Measurements from ENCODE around the gene ARL6IP6. TPM values are rescaled to one million over a fixed set of nuclear protein-coding genes. Genes with fewer than 3 reads are reported as not detected.

The ARL6IP6 gene
- polyA plus RNA-seq, 4 donors, result 52.7 to 76.0 (median 57.4) TPM

DNA sequence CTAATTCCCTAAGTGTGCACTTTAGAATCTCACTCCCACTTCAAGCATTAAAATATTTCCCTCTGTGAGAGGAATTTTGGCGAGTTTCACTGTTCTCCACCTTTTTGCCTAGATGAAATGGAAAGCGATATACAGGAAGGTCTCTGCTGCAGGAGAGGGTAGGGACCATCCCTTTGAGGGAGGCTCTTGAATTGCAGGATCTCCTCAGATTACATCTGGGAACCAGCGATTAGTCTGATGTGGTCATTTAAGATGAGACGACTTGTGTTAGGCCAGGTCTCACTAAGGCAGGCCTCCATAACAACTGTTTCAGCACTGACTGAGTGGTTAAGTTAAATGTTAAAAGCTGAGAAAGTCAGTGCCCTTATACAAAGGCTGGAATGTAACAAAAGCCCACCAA lies 74.6 kb downstream of the ARL6IP6 start:
- DNase-seq (ENCODE audit: low read depth in 4 of 4, low spot score in 3 of 4), result no peak

DNA sequence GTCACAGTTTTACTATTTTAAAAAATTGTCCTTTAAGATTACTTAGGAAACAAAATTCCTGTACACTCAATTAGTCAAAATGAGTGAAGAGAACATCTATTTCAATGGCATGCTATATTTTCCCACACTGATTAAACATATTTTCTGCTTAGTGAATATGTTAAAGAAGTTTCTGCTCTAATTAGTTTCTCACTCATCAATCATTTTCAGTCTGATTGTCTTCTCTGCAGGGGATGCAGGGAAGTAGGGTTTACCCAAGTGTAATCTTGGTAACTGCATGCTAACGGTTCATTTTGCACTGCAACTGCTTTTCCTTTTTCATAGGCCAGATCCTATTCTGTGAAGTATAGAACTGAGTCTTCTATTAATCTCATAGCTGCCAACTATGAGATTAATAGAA lies 78.5 kb downstream of the ARL6IP6 start:
- DNase-seq (ENCODE audit: low read depth in 4 of 4, low spot score in 3 of 4), result no peak

DNA sequence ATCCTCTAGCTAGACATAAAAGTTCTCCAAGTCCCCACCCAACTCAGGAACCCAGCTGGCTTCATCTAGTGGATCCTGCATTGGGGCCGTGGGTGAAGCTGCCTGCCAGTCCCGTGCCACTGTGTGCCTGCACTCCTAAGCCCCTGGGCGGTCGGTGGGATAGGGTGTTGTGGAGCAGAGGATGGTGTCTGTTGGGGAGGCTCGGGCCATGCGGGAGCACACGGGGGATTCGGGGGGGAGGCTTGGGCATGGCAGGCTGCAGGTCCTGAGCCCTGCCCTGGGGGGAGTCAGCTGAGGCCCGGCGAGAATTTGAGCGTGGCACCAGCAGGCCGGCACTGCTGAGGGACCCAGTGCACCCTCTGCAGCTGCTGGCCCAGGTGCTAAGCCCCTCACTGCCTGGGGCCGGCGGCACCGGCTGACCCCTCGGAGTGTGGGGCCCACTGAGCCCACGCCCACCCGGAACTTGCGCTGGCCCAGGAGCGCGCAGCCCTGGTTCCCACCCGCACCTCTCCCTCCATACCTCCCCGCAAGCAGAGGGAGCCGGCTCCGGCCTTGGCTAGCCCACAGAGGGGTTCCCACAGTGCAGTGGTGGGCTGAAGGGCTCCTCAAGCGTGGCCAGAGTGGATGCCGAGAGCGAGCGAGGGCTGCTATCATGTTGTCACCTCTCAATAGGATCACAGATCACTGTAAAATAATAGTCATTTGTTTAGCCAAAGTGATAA lies 86.4 kb downstream of the ARL6IP6 start:
- no peak for DNase-seq (ENCODE audit: low read depth in 4 of 4, low spot score in 3 of 4)

DNA sequence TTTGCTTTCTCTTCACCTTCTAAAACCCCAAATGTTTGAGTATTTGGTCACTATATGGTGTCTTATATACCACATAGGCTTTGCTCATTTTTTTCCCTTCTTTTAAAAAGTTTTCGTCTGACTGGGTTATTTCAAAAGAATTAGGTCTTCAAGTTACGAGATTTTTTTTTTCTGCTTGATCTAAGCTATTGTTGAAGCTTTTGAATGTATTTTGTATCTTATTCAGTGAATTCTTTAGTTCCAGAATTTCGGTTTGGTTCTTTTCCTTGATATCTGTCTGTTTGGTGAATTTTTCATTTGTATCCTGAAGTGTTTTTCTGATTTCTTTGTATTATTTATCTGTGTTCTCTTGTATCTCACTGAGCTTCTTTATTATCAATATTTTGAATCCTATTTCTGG lies 93.5 kb downstream of the ARL6IP6 start:
- no peak for DNase-seq (ENCODE audit: low read depth in 4 of 4, low spot score in 3 of 4)

Other genes with a start within 250 kb of the ARL6IP6 start
- 100 to 1,000 TPM in 3 of 4 donors, 10 to 100 TPM in 1; 91.0 to 151 (median 134) TPM for gene PRPF40A, start 1.2 kb upstream of the ARL6IP6 start, polyA plus RNA-seq (ENCODE audit: insufficient read length in 4 of 4)